ENCODE results near the gene PLRG1.

Gene PLRG1

GRCh38 chr4:154519214-154519613 lies 31.0 kb downstream of the PLRG1 start:
- DNase-seq (ENCODE audit: low read depth) = no peak

GRCh38 chr4:154517591-154517990 lies 32.6 kb downstream of the PLRG1 start:
- no peak for DNase-seq (ENCODE audit: low read depth)

GRCh38 chr4:154516318-154517029 lies 33.7 kb downstream of the PLRG1 start:
- DNase-seq (ENCODE audit: low read depth) = no peak

GRCh38 chr4:154511981-154512380 lies 38.2 kb downstream of the PLRG1 start:
- no peak for DNase-seq (ENCODE audit: low read depth)

- no peak for DNase-seq (ENCODE audit: low read depth)
Observed at GRCh38 chr4:154511548-154511947, 38.7 kb downstream of the PLRG1 start.

GRCh38 chr4:154507156-154507555 lies 43.0 kb downstream of the PLRG1 start:
- no peak for DNase-seq (ENCODE audit: low read depth)

GRCh38 chr4:154506253-154506652 lies 43.9 kb downstream of the PLRG1 start:
- peak; percentile 14 for DNase-seq (ENCODE audit: low read depth)

GRCh38 chr4:154503598-154503997 lies 46.6 kb downstream of the PLRG1 start:
- no peak for DNase-seq (ENCODE audit: low read depth)

GRCh38 chr4:154502111-154502510 lies 48.1 kb downstream of the PLRG1 start:
- no peak for DNase-seq (ENCODE audit: low read depth)

GRCh38 chr4:154497889-154498288 lies 52.3 kb downstream of the PLRG1 start:
- no peak for DNase-seq (ENCODE audit: low read depth)

GRCh38 chr4:154495867-154496266 lies 54.3 kb downstream of the PLRG1 start:
- DNase-seq (ENCODE audit: low read depth) = no peak

GRCh38 chr4:154492288-154492687 lies 57.9 kb downstream of the PLRG1 start:
- no peak for DNase-seq (ENCODE audit: low read depth)

GRCh38 chr4:154491341-154492271 lies 58.6 kb downstream of the PLRG1 start, which contains the start of gene DCHS2:
TSS of gene DCHS2 (minus strand) at chr4:154491799. CDS start at chr4:154491355, 444 bp downstream.
- no peak for DNase-seq (ENCODE audit: low read depth)

- no peak for DNase-seq (ENCODE audit: low read depth)
Observed at GRCh38 chr4:154490583-154491340, 59.4 kb downstream of the PLRG1 start.

- DNase-seq (ENCODE audit: low read depth) = no peak
Observed at GRCh38 chr4:154490234-154490582, 60.0 kb downstream of the PLRG1 start.

GRCh38 chr4:154489558-154490233 lies 60.5 kb downstream of the PLRG1 start:
- DNase-seq (ENCODE audit: low read depth) = no peak

- no peak for DNase-seq (ENCODE audit: low read depth)
Observed at GRCh38 chr4:154487145-154487544, 63.1 kb downstream of the PLRG1 start.

GRCh38 chr4:154485127-154485773 lies 65.0 kb downstream of the PLRG1 start:
- no peak for DNase-seq (ENCODE audit: low read depth)
